Uterine smooth muscle cell (primary cell): Measurements from ENCODE around the gene CUL7. TPM values are rescaled to one million over a fixed set of nuclear protein-coding genes. Genes with fewer than 3 reads are reported as not detected.

Source experiments
- total RNA-seq: library from RNA; depleted of rRNA; stranded (reverse); fragments of >200 nt; gene quantifications from 2 replicates; pipeline ENCODE4 v1.2.3, GENCODE V29; 2014

CUL7 gene
- 58.9 and 83.6 TPM in 2 replicates for total RNA-seq

GRCh38 chr6:43053545-43054205 is at the start of gene CUL7:
CUL7 (minus strand) TSS chr6:43053851; CDS start chr6:43052788, 1,063 bp downstream.

GRCh38 chr6:43075670-43076463 is 22.2 kb upstream of the CUL7 start, which contains the start of gene PTK7:
PTK7 (plus strand) TSS chr6:43076314; CDS start chr6:43076489, 175 bp downstream.

GRCh38 chr6:43059168-43060033 is 5.8 kb upstream of the CUL7 start, which contains the start of the genes KLC4 and MRPL2:
KLC4 (plus strand) TSS chr6:43059631; CDS start chr6:43061336, 1,705 bp downstream.
MRPL2 (minus strand) TSS chr6:43059434; CDS start chr6:43059381, 53 bp downstream.

GRCh38 chr6:43021270-43022047 is 32.2 kb downstream of the CUL7 start, which contains the start of gene RRP36:
RRP36 (plus strand) TSS chr6:43021623; CDS start chr6:43021655, 32 bp downstream.

GRCh38 chr6:43013843-43014433 is 39.7 kb downstream of the CUL7 start, which contains the start of the genes KLHDC3 and MEA1:
KLHDC3 (plus strand) TSS chr6:43014249; CDS start chr6:43017193, 2,944 bp downstream.
MEA1 (minus strand) TSS chr6:43013946; CDS start chr6:43013813, 133 bp downstream.

Other genes with a start within 250 kb of the CUL7 start
- 116 and 145 TPM in 2 replicates for gene RPL7L1, start 174.2 kb downstream of the CUL7 start, total RNA-seq
- not detected in 2 replicates for gene PTCRA, start 137.8 kb downstream of the CUL7 start, total RNA-seq
- gene CNPY3, start 124.4 kb downstream of the CUL7 start, total RNA-seq: 19.0 and 36.5 TPM in 2 replicates
- 0.25 TPM in 1 of 2 replicates, not detected in the other for gene GNMT, start 93.1 kb downstream of the CUL7 start, total RNA-seq
- gene PEX6, start 74.7 kb downstream of the CUL7 start, total RNA-seq: 24.9 and 68.6 TPM in 2 replicates
- gene PPP2R5D, start 69.3 kb downstream of the CUL7 start, total RNA-seq: 23.7 and 40.4 TPM in 2 replicates
- gene MEA1, start 39.9 kb downstream of the CUL7 start, total RNA-seq: 67.7 and 89.1 TPM in 2 replicates
- 59.6 and 66.2 TPM in 2 replicates for gene KLHDC3, start 39.6 kb downstream of the CUL7 start, total RNA-seq
- 81.2 and 132 TPM in 2 replicates for gene RRP36, start 32.2 kb downstream of the CUL7 start, total RNA-seq
- gene MRPL2, start 5.6 kb upstream of the CUL7 start, total RNA-seq: 18.0 and 25.0 TPM in 2 replicates
- gene KLC4, start 5.8 kb upstream of the CUL7 start, total RNA-seq: 11.8 and 19.5 TPM in 2 replicates
- gene PTK7, start 22.5 kb upstream of the CUL7 start, total RNA-seq: 58.0 and 166 TPM in 2 replicates
- 20.7 and 21.4 TPM in 2 replicates for gene SRF, start 117.4 kb upstream of the CUL7 start, total RNA-seq
- 26.0 and 39.2 TPM in 2 replicates for gene CUL9, start 128.3 kb upstream of the CUL7 start, total RNA-seq
- gene DNPH1, start 175.6 kb upstream of the CUL7 start, total RNA-seq: 62.9 and 63.7 TPM in 2 replicates
- gene TTBK1, start 189.6 kb upstream of the CUL7 start, total RNA-seq: under 0.01 TPM in 1 of 2 replicates, not detected in the other
- not detected in 2 replicates for gene SLC22A7, start 244.4 kb upstream of the CUL7 start, total RNA-seq